Measurements from ENCODE around the gene ZFP64.

Gene ZFP64

GRCh38 chr20:52130406-52130805 lies 61.2 kb downstream of the ZFP64 start:
- no peak overlapping the region for H3K4me3 ChIP-seq (ENCODE audit: low read length)
- DNase-seq (ENCODE audit: low read depth): no peak
- TF ChIP-seq CTCF (conservative IDR thresholded peaks at IDR 0.05; ENCODE audit: low read depth, low read length): no peak

- no peak overlapping the region for H3K4me3 ChIP-seq (ENCODE audit: low read length)
- TF ChIP-seq CTCF (conservative IDR thresholded peaks at IDR 0.05; ENCODE audit: low read depth, low read length): no peak
- no peak for DNase-seq (ENCODE audit: low read depth)
These were observed 62.0 kb downstream of the ZFP64 start for GRCh38 chr20:52129611-52130010.

GRCh38 chr20:52127309-52127708 lies 64.3 kb downstream of the ZFP64 start:
- DNase-seq (ENCODE audit: low read depth): no peak
- H3K4me3 ChIP-seq (ENCODE audit: low read length): no peak overlapping the region
- no peak for TF ChIP-seq CTCF (conservative IDR thresholded peaks at IDR 0.05; ENCODE audit: low read depth, low read length)

GRCh38 chr20:52124821-52125220 lies 66.8 kb downstream of the ZFP64 start:
- DNase-seq (ENCODE audit: low read depth): no peak
- TF ChIP-seq CTCF (conservative IDR thresholded peaks at IDR 0.05; ENCODE audit: low read depth, low read length): no peak

GRCh38 chr20:52118696-52119095 lies 72.9 kb downstream of the ZFP64 start:
- TF ChIP-seq CTCF (conservative IDR thresholded peaks at IDR 0.05; ENCODE audit: low read depth, low read length): no peak
- no peak for DNase-seq (ENCODE audit: low read depth)
- no peak overlapping the region for H3K4me3 ChIP-seq (ENCODE audit: low read length)

More at GRCh38 chr20:52124821-52125220, 66.8 kb downstream of the ZFP64 start:
- H3K4me3 ChIP-seq (ENCODE audit: low read length): no peak overlapping the region

GRCh38 chr20:52118016-52118623 lies 73.5 kb downstream of the ZFP64 start:
- no peak for TF ChIP-seq CTCF (conservative IDR thresholded peaks at IDR 0.05; ENCODE audit: low read depth, low read length)
- no peak overlapping the region for H3K4me3 ChIP-seq (ENCODE audit: low read length)
- DNase-seq (ENCODE audit: low read depth): no peak

- no peak for TF ChIP-seq CTCF (conservative IDR thresholded peaks at IDR 0.05; ENCODE audit: low read depth, low read length)
- H3K4me3 ChIP-seq (ENCODE audit: low read length): no peak overlapping the region
- no peak for DNase-seq (ENCODE audit: low read depth)
These were observed 81.1 kb downstream of the ZFP64 start for GRCh38 chr20:52110456-52110855.

All from retinal pigment epithelial cell (primary cell).